Parathyroid adenoma (tissue), 2 donors: ENCODE data around the gene GGA2.
A peak's percentile ranks its signal among the peaks of the same experiment; 100 is the strongest.
"Not testable (repeated sequence)": the region's sequence is repeated elsewhere in the genome, so short reads cannot be mapped to it uniquely, and the experiment has no call there.

Experiments used
- H2AFZ ChIP-seq: fragments of 300-600 bp; sonication (generic); one replicate; pipeline ENCODE4 v1.7.0; 2017; ENCODE audit warnings: antibody characterized with exemption, mild to moderate bottlenecking
- H3K27ac ChIP-seq: fragments of 300-600 bp; sonication (generic); one replicate; pipeline ENCODE4 v1.7.0; 2017
- H3K27me3 ChIP-seq: fragments of 300-600 bp; sonication (generic); one replicate; pipeline ENCODE4 v1.7.0; 2017; ENCODE audit warnings: low read length; ENCODE audit not compliant: control insufficient read depth, insufficient read depth
- H3K36me3 ChIP-seq: fragments of 300-600 bp; sonication (generic); one replicate; pipeline ENCODE4 v1.7.0; 2017; ENCODE audit warnings: low read length; ENCODE audit not compliant: control insufficient read depth, insufficient read depth
- H3K4me1 ChIP-seq: fragments of 300-600 bp; sonication (generic); one replicate; pipeline ENCODE4 v1.7.0; 2017; ENCODE audit warnings: control low read depth
- H3K4me2 ChIP-seq: fragments of 300-600 bp; sonication (generic); one replicate; pipeline ENCODE4 v1.7.0; 2017; ENCODE audit warnings: low read length
- H3K4me3 ChIP-seq: fragments of 300-600 bp; sonication (generic); one replicate; pipeline ENCODE4 v1.7.0; 2017; ENCODE audit warnings: low read depth, low read length
- H3K79me2 ChIP-seq: fragments of 300-600 bp; sonication (generic); one replicate; pipeline ENCODE4 v1.7.0; 2017; ENCODE audit warnings: control low read depth
- H3K9ac ChIP-seq: fragments of 300-600 bp; sonication (generic); one replicate; pipeline ENCODE4 v1.7.0; 2017; ENCODE audit warnings: mild to moderate bottlenecking
- H3K9me3 ChIP-seq: fragments of 300-600 bp; sonication (generic); one replicate; pipeline ENCODE4 v1.7.0; 2017; ENCODE audit warnings: low read length; ENCODE audit not compliant: control insufficient read depth
- TF ChIP-seq, protein P1 (sequence below): fragments of 300-600 bp; sonication (generic); IDR thresholded peaks from one replicate; pipeline ENCODE4 v1.7.0; 2017; ENCODE audit warnings: antibody characterized with exemption, mild to moderate bottlenecking
- donor health status: primary hyperparathyroidism.

Gene GGA2

GRCh38 chr16:23514381-23515152, 4.3 kb upstream of the GGA2 start:
- no peak overlapping the region for H3K27ac ChIP-seq
- TF ChIP-seq, protein P1, sequence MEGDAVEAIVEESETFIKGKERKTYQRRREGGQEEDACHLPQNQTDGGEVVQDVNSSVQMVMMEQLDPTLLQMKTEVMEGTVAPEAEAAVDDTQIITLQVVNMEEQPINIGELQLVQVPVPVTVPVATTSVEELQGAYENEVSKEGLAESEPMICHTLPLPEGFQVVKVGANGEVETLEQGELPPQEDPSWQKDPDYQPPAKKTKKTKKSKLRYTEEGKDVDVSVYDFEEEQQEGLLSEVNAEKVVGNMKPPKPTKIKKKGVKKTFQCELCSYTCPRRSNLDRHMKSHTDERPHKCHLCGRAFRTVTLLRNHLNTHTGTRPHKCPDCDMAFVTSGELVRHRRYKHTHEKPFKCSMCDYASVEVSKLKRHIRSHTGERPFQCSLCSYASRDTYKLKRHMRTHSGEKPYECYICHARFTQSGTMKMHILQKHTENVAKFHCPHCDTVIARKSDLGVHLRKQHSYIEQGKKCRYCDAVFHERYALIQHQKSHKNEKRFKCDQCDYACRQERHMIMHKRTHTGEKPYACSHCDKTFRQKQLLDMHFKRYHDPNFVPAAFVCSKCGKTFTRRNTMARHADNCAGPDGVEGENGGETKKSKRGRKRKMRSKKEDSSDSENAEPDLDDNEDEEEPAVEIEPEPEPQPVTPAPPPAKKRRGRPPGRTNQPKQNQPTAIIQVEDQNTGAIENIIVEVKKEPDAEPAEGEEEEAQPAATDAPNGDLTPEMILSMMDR = no peak

GRCh38 chr16:23512168-23512695, 1.9 kb upstream of the GGA2 start:
- Histone ChIP-seq H3K9ac (no peak overlapping the region), H3K36me3 (no peaks in the 10 kb centered on the region), H3K4me2 (no peak overlapping the region), H3K27me3 (no peaks in the 10 kb centered on the region), H3K79me2 (peaks cover 15% of the 10 kb centered on the region), H2AFZ (no peak overlapping the region), H3K27ac (no peak overlapping the region), H3K9me3 (no peaks in the 10 kb centered on the region), H3K4me3 (no peak overlapping the region), H3K4me1 (no peaks in the 10 kb centered on the region)
- TF ChIP-seq, protein P1 = no peak

More at GRCh38 chr16:23514381-23515152, 4.3 kb upstream of the GGA2 start:
- Histone ChIP-seq H3K36me3 (no peaks in the 10 kb centered on the region), H3K4me1 (no peaks in the 10 kb centered on the region), H3K79me2 (peaks cover 7% of the 10 kb centered on the region), H3K4me2 (no peak overlapping the region), H3K9me3 (no peaks in the 10 kb centered on the region), H2AFZ (no peak overlapping the region), H3K4me3 (no peak overlapping the region), H3K9ac (no peak overlapping the region), H3K27me3 (no peaks in the 10 kb centered on the region)

- Histone ChIP-seq H3K27ac (no peak overlapping the region), H3K9ac (no peak overlapping the region), H3K9me3 (no peaks in the 10 kb centered on the region), H3K27me3 (no peaks in the 10 kb centered on the region), H3K4me1 (no peaks in the 10 kb centered on the region), H3K4me3 (no peak overlapping the region), H3K36me3 (no peaks in the 10 kb centered on the region), H3K79me2 (peaks cover 15% of the 10 kb centered on the region), H3K4me2 (no peak overlapping the region), H2AFZ (no peak overlapping the region)
- TF ChIP-seq, protein P1 = no peak
Observed at GRCh38 chr16:23511731-23512130, 1.4 kb upstream of the GGA2 start.

- H3K27me3 ChIP-seq, H3K4me1 ChIP-seq, H3K9ac ChIP-seq, H3K4me3 ChIP-seq, H3K36me3 ChIP-seq, H3K27ac ChIP-seq, H3K9me3 ChIP-seq: not testable (repeated sequence)
- H3K4me2 ChIP-seq = peak overlapping the region; percentile 82
- peak overlapping the region; percentile 88 for H2AFZ ChIP-seq
- H3K79me2 ChIP-seq = peaks cover 15% of the 10 kb centered on the region
Observed at GRCh38 chr16:23510915-23511270, 599 bp upstream of the GGA2 start.

DNA sequence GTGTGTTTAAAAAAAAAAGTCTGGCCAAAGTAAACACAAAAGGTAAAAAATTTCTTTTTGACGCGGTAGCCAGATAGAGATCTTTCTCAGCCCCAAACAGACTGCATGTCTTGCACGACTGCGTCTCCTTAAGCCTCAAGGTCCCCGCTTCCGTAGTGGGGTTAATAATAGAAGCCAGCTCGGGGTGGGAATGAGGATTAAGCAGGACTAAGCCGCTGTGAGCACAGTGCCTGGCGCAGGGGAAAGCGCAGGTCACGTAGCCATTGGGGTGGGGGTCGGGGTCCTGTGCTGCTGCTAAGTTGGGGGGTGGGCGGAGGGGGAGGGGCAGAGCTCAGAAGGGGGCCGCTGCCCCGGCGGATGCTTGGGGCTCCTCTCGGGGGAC, 521 bp downstream of the GGA2 start:
- no peaks in the 10 kb centered on the region for H3K27me3 ChIP-seq
- peak overlapping the region; percentile 88 for H2AFZ ChIP-seq
- no peak overlapping the region for H3K27ac ChIP-seq
- no peaks in the 10 kb centered on the region for H3K36me3 ChIP-seq
- H3K4me1 ChIP-seq = peaks cover 9% of the 10 kb centered on the region
- H3K9me3 ChIP-seq = no peaks in the 10 kb centered on the region
- H3K4me3 ChIP-seq = peak overlapping the region; percentile 63
- peaks cover 15% of the 10 kb centered on the region for H3K79me2 ChIP-seq
- peak overlapping the region; percentile 82 for H3K4me2 ChIP-seq
- H3K9ac ChIP-seq = no peak overlapping the region
- TF ChIP-seq, protein P1 = no peak
